HepG2 (cell line): Measurements from ENCODE around the gene ARSB. TPM values are rescaled to one million over a fixed set of nuclear protein-coding genes. Genes with fewer than 3 reads are reported as not detected.

Source experiments
- ATAC-seq: fragments of 200-7000 bp; cut with Tn5 transposase; 3 replicates; pipeline ENCODE4 v1.9.1; 2020; ENCODE audit warnings: mild to moderate bottlenecking, moderate library complexity
- BruUV-seq: library from RNA; stranded (reverse); fragments of 400-500 nt; replicated peaks from 2 replicates; lab custom pipeline; 2021; lab: Mats Ljungman, UMichigan
- CTCF ChIA-PET: fragments of 300-600 bp; formaldehyde crosslinking; extraction: SDS; loops from one replicate; lab custom pipeline; 2021; ENCODE audit warnings: low total read pairs, inconsistent platforms, low intra/inter-chr PET ratio; lab: Yijun Ruan, JAX
- POLR2A ChIA-PET: fragments of 350-600 bp; sonication (Branson Sonifier 250); formaldehyde crosslinking; loops from one replicate; lab custom pipeline; 2020; ENCODE audit warnings: antibody characterized with exemption, inconsistent platforms; lab: Yijun Ruan, JAX
- DNase-seq: peaks from one replicate; pipeline ENCODE4 v3.0.0-alpha.2; 2015; ENCODE audit warnings: low spot score
- FAIRE-seq: peaks from 3 replicates; lab custom pipeline; 2011; peaks lifted over from hg19 to GRCh38; lab: Jason Lieb, UNC
- H2AFZ ChIP-seq: one replicate; pipeline ENCODE4 v1.6.1; 2011; ENCODE audit warnings: low read length, inconsistent platforms
- H3K27ac ChIP-seq: fragments of 300-600 bp; 3 replicates; pipeline ENCODE4 v1.8.0; 2011; ENCODE audit warnings: mixed run types, mild to moderate bottlenecking, mixed read lengths, low read length, inconsistent platforms; ENCODE audit not compliant: insufficient read depth; ENCODE audit errors: extremely low read length
- H3K27me3 ChIP-seq, 2 experiments: fragments of 200-600 bp in 1 of 2; 2 replicates in 1 of 2; 3 replicates in 1 of 2; pipeline versions ENCODE4 v1.6.0 to v1.8.0; 2011; ENCODE audit warnings: low read length in 2 of 2, mild to moderate bottlenecking in 2 of 2, moderate library complexity in 2 of 2, inconsistent platforms in 1 of 2; ENCODE audit not compliant: insufficient read depth in 2 of 2, control insufficient read depth in 1 of 2
- H3K36me3 ChIP-seq, 2 experiments: fragments of 200-600 bp in 1 of 2; replicated peaks in 1 of 2; 2 replicates in 1 of 2; 3 replicates in 1 of 2; pipeline versions ENCODE4 v1.5.1 to v1.8.0; 2011; ENCODE audit warnings: low read length in 2 of 2, inconsistent platforms in 1 of 2; ENCODE audit not compliant: insufficient read depth in 2 of 2, control insufficient read depth in 1 of 2
- H3K4me1 ChIP-seq: 2 replicates; pipeline ENCODE4 v1.5.1; 2012; ENCODE audit warnings: low read length, inconsistent platforms; ENCODE audit not compliant: insufficient read depth
- H3K4me2 ChIP-seq: 2 replicates; pipeline ENCODE4 v1.6.0; 2011; ENCODE audit warnings: low read depth, low read length, inconsistent platforms
- H3K4me3 ChIP-seq, 3 experiments: fragments of 200-600 bp in 1 of 3; sonication (generic), shearing (Covaris generic) in 1 of 3; replicated peaks in 1 of 3; 2 replicates each; pipeline ENCODE4 v1.5.1; 2011 to 2016; ENCODE audit warnings: low read length in 3 of 3, inconsistent platforms in 2 of 3, low read depth in 2 of 3, mild to moderate bottlenecking in 2 of 3, control low read depth in 1 of 3, mixed read lengths in 1 of 3; ENCODE audit not compliant: insufficient read depth in 1 of 3
- H3K79me2 ChIP-seq: one replicate; pipeline ENCODE4 v1.6.1; 2011; ENCODE audit warnings: low read length, inconsistent platforms; ENCODE audit not compliant: insufficient read depth
- H3K9ac ChIP-seq: 2 replicates; pipeline ENCODE4 v1.6.0; 2011; ENCODE audit warnings: mild to moderate bottlenecking, low read depth, low read length, inconsistent platforms; ENCODE audit not compliant: insufficient read depth
- H3K9me3 ChIP-seq: 2 replicates; pipeline ENCODE4 v1.5.1; 2012; ENCODE audit warnings: mild to moderate bottlenecking, low read length
- H4K20me1 ChIP-seq: 2 replicates; pipeline ENCODE4 v1.6.0; 2011; ENCODE audit warnings: inconsistent platforms, mild to moderate bottlenecking, low read length, moderate library complexity; ENCODE audit not compliant: insufficient read depth
- ARID2 ChIP-seq: sonication (generic); formaldehyde crosslinking; IDR thresholded peaks from 2 replicates; pipeline ENCODE4 v1.8.1; 2022; ENCODE audit warnings: mild to moderate bottlenecking, missing genetic modification reagents, borderline replicate concordance
- ASH2L ChIP-seq: fragments of 300-600, 200-600 bp; sonication (generic); IDR thresholded peaks from 2 replicates; pipeline ENCODE4 v1.7.0; 2017; ENCODE audit warnings: low read depth, mild to moderate bottlenecking, moderate library complexity, mixed read lengths, low read length; ENCODE audit not compliant: insufficient read length
- CAMTA2 ChIP-seq: sonication (generic); formaldehyde crosslinking; IDR thresholded peaks from 2 replicates; pipeline ENCODE4 v1.4.0; 2020; ENCODE audit warnings: mild to moderate bottlenecking, missing genetic modification reagents, borderline replicate concordance
- HDAC1 ChIP-seq: sonication (generic); formaldehyde crosslinking; IDR thresholded peaks from 2 replicates; pipeline ENCODE4 v1.5.1; 2020; ENCODE audit warnings: mild to moderate bottlenecking, missing genetic modification reagents
- HES4 ChIP-seq: sonication (generic); formaldehyde crosslinking; IDR thresholded peaks from 2 replicates; pipeline ENCODE4 v1.9.0; 2021; ENCODE audit warnings: mild to moderate bottlenecking, missing genetic modification reagents, borderline replicate concordance
- KLF9 ChIP-seq: IDR thresholded peaks from 2 replicates; pipeline ENCODE4 v1.6.1; 2016; ENCODE audit warnings: low read depth
- PPARG ChIP-seq: conservative IDR thresholded peaks from 2 replicates; pipeline ENCODE4 v1.6.1; 2016; ENCODE audit warnings: missing biosample characterization, missing genetic modification reagents
- THYN1 ChIP-seq: sonication (generic); formaldehyde crosslinking; IDR thresholded peaks from 2 replicates; pipeline ENCODE4 v1.8.1; 2023; ENCODE audit warnings: low read depth, mild to moderate bottlenecking, moderate library complexity, missing genetic modification reagents, borderline replicate concordance
- ZKSCAN8 ChIP-seq: IDR thresholded peaks from 2 replicates; pipeline ENCODE4 v1.6.1; 2016; ENCODE audit warnings: borderline replicate concordance, missing genetic modification reagents, missing compliant biosample characterization
- ZNF710 ChIP-seq: sonication (generic); formaldehyde crosslinking; IDR thresholded peaks from 2 replicates; pipeline ENCODE4 v1.5.0; 2020; ENCODE audit warnings: mild to moderate bottlenecking, missing genetic modification reagents, borderline replicate concordance
- ZNF724P ChIP-seq: sonication (generic); formaldehyde crosslinking; IDR thresholded peaks from 2 replicates; pipeline ENCODE4 v1.8.0; 2022; ENCODE audit warnings: missing genetic modification reagents, borderline replicate concordance
- ZSCAN29 ChIP-seq: sonication (generic); formaldehyde crosslinking; conservative IDR thresholded peaks from 2 replicates; pipeline ENCODE4 v1.4.0; 2020; ENCODE audit warnings: mild to moderate bottlenecking, missing genetic modification reagents
- WGBS: methylation state at CpG from one replicate; pipeline ENCODE4 v1.1.6; 2017; ENCODE audit warnings: low lambda C conversion rate; 5-methylcytosine and 5-hydroxymethylcytosine counted together
- in situ Hi-C: cut with HindIII; loops from 2 replicates; pipeline ENCODE4 v1.10.0; 2017; ENCODE audit warnings: low pct_unique_long_range_greater_than_20kb; ENCODE audit not compliant: extremely low pct_ligation_motif_present
- intact Hi-C: fragments of 100-400 bp; cut with micrococcal nuclease; formaldehyde crosslinking; loops from one replicate; pipeline ENCODE4 v1.10.0; 2022; ENCODE audit not compliant: unreplicated experiment
- polyA plus RNA-seq, 8 experiments: library from polyadenylated mRNA; depleted of rRNA in 3 of 8; stranded (reverse) in 7 of 8; unstranded in 1 of 8; fragments of >200 nt; fragmentation: Illumina TruSeq in 4 of 8; extraction: Trizol in 4 of 8; gene quantifications; 2 replicates each; pipeline versions ENCODE4 v1.2.1 to v1.2.3, GENCODE V29; 2011 to 2016; ENCODE audit warnings: low read depth in 4 of 8, missing spikeins in 1 of 8, mixed read lengths in 1 of 8; ENCODE audit not compliant: insufficient read depth in 1 of 8
- total RNA-seq, 5 experiments: library from RNA; depleted of rRNA; stranded (reverse); fragments of >200 nt; fragmentation: Illumina TruSeq; extraction: Trizol; gene quantifications; 2 replicates each; pipeline ENCODE4 v1.2.3, GENCODE V29; 2016; ENCODE audit warnings: low read depth in 1 of 5
- TF ChIP-seq, protein P1 (sequence below): sonication (generic); formaldehyde crosslinking; IDR thresholded peaks from 2 replicates; pipeline ENCODE4 v1.4.0; 2020; ENCODE audit warnings: mild to moderate bottlenecking, missing genetic modification reagents
- TF ChIP-seq, protein P2 (sequence below): sonication (generic); formaldehyde crosslinking; IDR thresholded peaks from 2 replicates; pipeline ENCODE4 v1.8.1; 2022; ENCODE audit warnings: mild to moderate bottlenecking, missing genetic modification reagents

ARSB gene
- total and polyA plus RNA-seq, 2 of the 13 experiments (the other 11 are each of a cell fraction or from before 2014, with no cell fraction given): 52.6 to 66.4 TPM

DNA sequence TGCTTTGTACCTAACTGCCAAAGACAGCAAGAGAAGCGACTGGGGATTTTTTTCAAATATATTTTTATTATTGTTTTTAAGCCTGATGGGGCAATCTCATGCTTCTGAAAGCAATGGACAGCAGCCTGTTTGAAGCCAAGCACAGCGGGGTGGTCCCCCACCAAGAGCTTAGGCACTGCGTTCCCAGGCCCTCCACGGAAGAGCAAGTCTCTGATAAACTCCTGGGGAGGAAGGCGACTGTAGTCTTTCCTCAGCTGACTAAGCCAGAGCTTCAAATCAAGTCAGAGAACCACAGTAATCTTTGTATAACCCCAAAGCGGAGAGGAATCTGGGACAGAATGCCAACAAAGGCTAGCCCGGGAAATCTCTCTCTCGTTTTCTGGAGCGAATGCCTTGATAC, 54.4 kb downstream of the ARSB start:
- CTCF ChIA-PET: no interaction called here
- H3K27me3 ChIP-seq: no peaks in the 10 kb centered on the region
- peaks cover 12% of the 10 kb centered on the region for H3K4me1 ChIP-seq
- BruUV-seq: no TSS peak
- H3K79me2 ChIP-seq: no peaks in the 10 kb centered on the region
- ATAC-seq: no peak
- FAIRE-seq: no peak
- no peaks in the 10 kb centered on the region for H3K9me3 ChIP-seq
- POLR2A ChIA-PET: no interaction called here
- H2AFZ ChIP-seq: no peak overlapping the region
- in situ Hi-C loops (no loop called here), intact Hi-C loops (no loop called here)
- no peaks in the 10 kb centered on the region for H4K20me1 ChIP-seq
- 98% methylated on average over 9 of the region's 9 CpGs for WGBS
- no peak for DNase-seq
- peaks cover 2 to 24% of the 10 kb centered on the region in 2 experiments; a peak in 3 of 5 replicates for H3K36me3 ChIP-seq
- H3K27ac ChIP-seq: no peak overlapping the region
- H3K9ac ChIP-seq: no peak overlapping the region
- H3K4me2 ChIP-seq: no peak overlapping the region
- H3K4me3 ChIP-seq: no peak overlapping the region
- TF ChIP-seq THYN1: no peak
- TF ChIP-seq, protein P1, sequence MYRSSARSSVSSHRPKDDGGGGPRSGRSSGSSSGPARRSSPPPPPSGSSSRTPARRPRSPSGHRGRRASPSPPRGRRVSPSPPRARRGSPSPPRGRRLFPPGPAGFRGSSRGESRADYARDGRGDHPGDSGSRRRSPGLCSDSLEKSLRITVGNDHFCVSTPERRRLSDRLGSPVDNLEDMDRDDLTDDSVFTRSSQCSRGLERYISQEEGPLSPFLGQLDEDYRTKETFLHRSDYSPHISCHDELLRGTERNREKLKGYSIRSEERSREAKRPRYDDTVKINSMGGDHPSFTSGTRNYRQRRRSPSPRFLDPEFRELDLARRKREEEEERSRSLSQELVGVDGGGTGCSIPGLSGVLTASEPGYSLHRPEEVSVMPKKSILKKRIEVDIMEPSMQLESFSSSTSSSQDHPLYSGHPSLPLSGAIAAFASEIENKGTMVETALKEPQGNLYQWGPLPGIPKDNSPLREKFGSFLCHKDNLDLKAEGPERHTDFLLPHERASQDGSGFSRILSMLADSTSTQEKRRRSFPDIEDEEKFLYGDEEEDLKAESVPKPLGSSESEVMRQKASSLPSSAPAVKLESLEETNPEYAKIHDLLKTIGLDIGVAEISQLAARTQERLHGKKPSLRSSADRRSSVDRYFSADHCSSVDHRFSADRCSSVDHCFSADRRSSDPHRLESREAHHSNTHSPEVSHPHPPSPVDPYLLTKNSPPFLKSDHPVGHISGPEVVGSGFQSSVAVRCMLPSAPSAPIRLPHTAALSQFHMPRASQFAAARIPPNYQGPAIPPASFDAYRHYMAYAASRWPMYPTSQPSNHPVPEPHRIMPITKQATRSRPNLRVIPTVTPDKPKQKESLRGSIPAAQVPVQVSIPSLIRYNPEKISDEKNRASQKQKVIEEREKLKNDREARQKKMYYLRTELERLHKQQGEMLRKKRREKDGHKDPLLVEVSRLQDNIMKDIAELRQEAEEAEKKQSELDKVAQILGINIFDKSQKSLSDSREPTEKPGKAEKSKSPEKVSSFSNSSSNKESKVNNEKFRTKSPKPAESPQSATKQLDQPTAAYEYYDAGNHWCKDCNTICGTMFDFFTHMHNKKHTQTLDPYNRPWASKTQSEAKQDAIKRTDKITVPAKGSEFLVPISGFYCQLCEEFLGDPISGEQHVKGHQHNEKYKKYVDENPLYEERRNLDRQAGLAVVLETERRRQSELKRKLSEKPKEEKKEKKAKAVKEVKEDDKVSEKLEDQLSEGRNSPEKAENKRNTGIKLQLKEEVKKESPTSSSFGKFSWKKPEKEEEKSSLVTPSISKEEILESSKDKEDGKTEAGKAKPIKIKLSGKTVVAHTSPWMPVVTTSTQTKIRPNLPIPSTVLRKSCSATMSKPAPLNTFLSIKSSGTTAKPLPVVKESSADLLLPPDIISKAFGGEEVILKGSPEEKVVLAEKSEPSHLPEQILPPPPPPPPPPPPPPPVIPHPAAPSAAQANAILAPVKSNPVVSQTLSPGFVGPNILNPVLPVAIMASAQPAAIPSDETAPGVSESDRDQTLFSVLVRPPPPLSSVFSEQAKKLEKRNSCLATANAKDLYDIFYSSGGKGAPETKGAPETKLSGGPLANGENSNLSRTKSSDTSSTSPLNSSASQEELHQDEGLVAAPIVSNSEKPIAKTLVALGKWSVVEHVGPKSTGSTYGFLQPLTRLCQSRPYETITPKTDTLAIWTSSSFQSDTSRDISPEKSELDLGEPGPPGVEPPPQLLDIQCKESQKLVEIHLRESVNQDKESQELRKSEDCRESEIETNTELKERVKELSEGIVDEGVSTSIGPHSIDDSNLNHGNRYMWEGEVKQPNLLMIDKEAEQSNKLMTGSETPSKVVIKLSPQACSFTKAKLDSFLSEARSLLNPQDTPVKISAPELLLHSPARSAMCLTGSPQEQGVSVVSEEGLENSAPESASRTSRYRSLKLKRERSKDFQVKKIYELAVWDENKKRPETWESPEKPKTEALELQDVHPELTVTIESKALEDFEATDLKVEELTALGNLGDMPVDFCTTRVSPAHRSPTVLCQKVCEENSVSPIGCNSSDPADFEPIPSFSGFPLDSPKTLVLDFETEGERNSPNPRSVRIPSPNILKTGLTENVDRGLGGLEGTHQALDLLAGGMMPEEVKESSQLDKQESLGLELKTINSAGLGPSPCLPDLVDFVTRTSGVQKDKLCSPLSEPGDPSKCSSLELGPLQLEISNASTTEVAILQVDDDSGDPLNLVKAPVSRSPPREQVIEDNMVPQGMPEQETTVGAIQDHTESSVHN (CRISPR knock-in tag): no peak
- TF ChIP-seq KLF9: no peak
- no peak for TF ChIP-seq PPARG (CRISPR knock-in tag)
- TF ChIP-seq ZNF710: no peak
- no peak for TF ChIP-seq HDAC1 (CRISPR knock-in tag)
- no peak for TF ChIP-seq ARID2
- no peak for TF ChIP-seq CAMTA2 (CRISPR knock-in tag)
- TF ChIP-seq ZNF724P: no peak
- TF ChIP-seq ZKSCAN8 (CRISPR knock-in tag): no peak
- no peak for TF ChIP-seq HES4 (CRISPR knock-in tag)
- TF ChIP-seq, protein P2, sequence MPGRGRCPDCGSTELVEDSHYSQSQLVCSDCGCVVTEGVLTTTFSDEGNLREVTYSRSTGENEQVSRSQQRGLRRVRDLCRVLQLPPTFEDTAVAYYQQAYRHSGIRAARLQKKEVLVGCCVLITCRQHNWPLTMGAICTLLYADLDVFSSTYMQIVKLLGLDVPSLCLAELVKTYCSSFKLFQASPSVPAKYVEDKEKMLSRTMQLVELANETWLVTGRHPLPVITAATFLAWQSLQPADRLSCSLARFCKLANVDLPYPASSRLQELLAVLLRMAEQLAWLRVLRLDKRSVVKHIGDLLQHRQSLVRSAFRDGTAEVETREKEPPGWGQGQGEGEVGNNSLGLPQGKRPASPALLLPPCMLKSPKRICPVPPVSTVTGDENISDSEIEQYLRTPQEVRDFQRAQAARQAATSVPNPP (CRISPR knock-in tag): no peak
- TF ChIP-seq ASH2L: no peak
- TF ChIP-seq ZSCAN29 (CRISPR knock-in tag): no peak
